Endothelial cell of umbilical vein (primary cell): ENCODE results near the gene LHPP. TPM values are rescaled to one million over a fixed set of nuclear protein-coding genes. Genes with fewer than 3 reads are reported as not detected.

Source experiments
- BruUV-seq: library from RNA; stranded (reverse); fragments of 400-500 nt; replicated peaks from 2 replicates; lab custom pipeline; 2021; lab: Mats Ljungman, UMichigan
- CTCF ChIA-PET: fragments of 300-600, 350-600 bp; sonication (Branson Sonifier 250); formaldehyde crosslinking; loops from one replicate; lab custom pipeline; 2021; ENCODE audit warnings: antibody characterized with exemption, inconsistent platforms; lab: Charles Lee
- POLR2A ChIA-PET: fragments of 300-600, 350-600 bp; sonication (Branson Sonifier 250); formaldehyde crosslinking; loops from one replicate; lab custom pipeline; 2021; ENCODE audit warnings: antibody characterized with exemption, inconsistent platforms; lab: Charles Lee
- DNase-seq: peaks from one replicate; pipeline ENCODE4 v3.0.0-alpha.2; 2011; ENCODE audit warnings: low read depth, low spot score
- FAIRE-seq: peaks from 2 replicates; lab custom pipeline; 2011; peaks lifted over from hg19 to GRCh38; lab: Jason Lieb, UNC
- H2AFZ ChIP-seq: 2 replicates; pipeline ENCODE4 v1.6.0; 2012; ENCODE audit warnings: low read depth, low read length, control low read depth, inconsistent platforms
- H3K27ac ChIP-seq: 2 replicates; pipeline ENCODE4 v1.5.1; 2011; ENCODE audit warnings: low read depth, mild to moderate bottlenecking, control low read depth, low read length, moderate library complexity; ENCODE audit not compliant: insufficient read depth
- H3K27me3 ChIP-seq, 2 experiments: 2 replicates each; pipeline versions ENCODE4 v1.6.0 to v1.6.1; 2011; ENCODE audit warnings: low read length in 2 of 2, mixed read lengths in 1 of 2; ENCODE audit not compliant: control insufficient read depth in 2 of 2, insufficient read depth in 2 of 2
- H3K36me3 ChIP-seq, 2 experiments: 2 replicates in 1 of 2; 3 replicates in 1 of 2; pipeline ENCODE4 v1.5.1; 2011; ENCODE audit warnings: low read length in 2 of 2, mild to moderate bottlenecking in 1 of 2, moderate library complexity in 1 of 2; ENCODE audit not compliant: control insufficient read depth in 2 of 2, insufficient read depth in 2 of 2; ENCODE audit errors: extremely low read depth in 1 of 2
- H3K4me1 ChIP-seq: 3 replicates; pipeline ENCODE4 v1.5.1; 2011; ENCODE audit warnings: mild to moderate bottlenecking, low read length; ENCODE audit not compliant: control insufficient read depth, insufficient read depth; ENCODE audit errors: extremely low read depth
- H3K4me2 ChIP-seq: 2 replicates; pipeline ENCODE4 v1.6.1; 2011; ENCODE audit warnings: low read length, control low read depth, mixed read lengths; ENCODE audit not compliant: insufficient read depth
- H3K4me3 ChIP-seq, 3 experiments: fragments of 200-600 bp in 1 of 3; sonication (generic), shearing (Covaris generic) in 1 of 3; replicated peaks in 1 of 3; 2 replicates each; pipeline ENCODE4 v1.5.1; 2011 to 2016; ENCODE audit warnings: control low read depth in 3 of 3, low read length in 3 of 3, mild to moderate bottlenecking in 2 of 3, inconsistent platforms in 1 of 3, low read depth in 1 of 3, moderate library complexity in 1 of 3; ENCODE audit not compliant: insufficient read depth in 1 of 3
- H3K79me2 ChIP-seq: 2 replicates; pipeline ENCODE4 v1.6.0; 2012; ENCODE audit warnings: low read length, inconsistent platforms; ENCODE audit not compliant: control insufficient read depth, insufficient read depth
- H3K9ac ChIP-seq: replicated peaks from 2 replicates; pipeline ENCODE3; 2011; ENCODE audit warnings: low read length, control low read depth; ENCODE audit not compliant: insufficient read depth; ENCODE audit errors: extremely low read depth
- H3K9me1 ChIP-seq: replicated peaks from 3 replicates; pipeline ENCODE4 v1.6.0; 2011; ENCODE audit warnings: mild to moderate bottlenecking, low read length; ENCODE audit not compliant: control insufficient read depth, insufficient read depth; ENCODE audit errors: extremely low read depth
- H3K9me3 ChIP-seq: replicated peaks from 2 replicates; pipeline ENCODE4 v1.5.1; 2012; ENCODE audit warnings: low read length, inconsistent platforms; ENCODE audit not compliant: control insufficient read depth, insufficient read depth
- H4K20me1 ChIP-seq: replicated peaks from 2 replicates; pipeline ENCODE3; 2011; ENCODE audit warnings: mild to moderate bottlenecking, low read length; ENCODE audit not compliant: control insufficient read depth, insufficient read depth; ENCODE audit errors: extremely low read depth
- EZH2 ChIP-seq: IDR thresholded peaks from 2 replicates; pipeline ENCODE4 v1.6.1; 2012; ENCODE audit warnings: borderline replicate concordance, low read depth, mild to moderate bottlenecking, moderate library complexity, low read length, inconsistent platforms; ENCODE audit not compliant: severe bottlenecking
- GATA2 ChIP-seq: IDR thresholded peaks from 2 replicates; pipeline ENCODE4 v1.7.0; 2011; ENCODE audit warnings: low read depth, mild to moderate bottlenecking, moderate library complexity, mixed read lengths, low read length; ENCODE audit not compliant: insufficient read length, insufficient read depth
- JUN ChIP-seq: IDR thresholded peaks from 2 replicates; pipeline ENCODE4 v1.6.1; 2011; ENCODE audit warnings: borderline replicate concordance, low read depth; ENCODE audit not compliant: insufficient read length, insufficient read depth
- MAX ChIP-seq: IDR thresholded peaks from 2 replicates; pipeline ENCODE4 v1.6.1; 2011; ENCODE audit not compliant: insufficient read depth, insufficient read length
- MYC ChIP-seq: IDR thresholded peaks from one replicate; pipeline ENCODE4 v1.6.1; 2011; ENCODE audit warnings: mild to moderate bottlenecking, low read depth, low read length
- POLR2A ChIP-seq: IDR thresholded peaks from 2 replicates; pipeline ENCODE4 v1.6.1; 2012; ENCODE audit warnings: low read depth, mild to moderate bottlenecking, control low read depth, low read length
- POLR2AphosphoS5 ChIP-seq: IDR thresholded peaks from 2 replicates; pipeline ENCODE4 v1.6.1; 2012; ENCODE audit warnings: low read depth, mild to moderate bottlenecking, control low read depth, low read length, moderate library complexity; ENCODE audit not compliant: insufficient read depth
- dilution Hi-C: fragments of 300-500 bp; cut with MboI; formaldehyde crosslinking; loops from one replicate; pipeline ENCODE4 v1.15.0; 2019; ENCODE audit warnings: low sequenced_read_pairs; ENCODE audit not compliant: extremely low pct_ligation_motif_present
- intact Hi-C: fragments of 100-400 bp; cut with micrococcal nuclease; formaldehyde crosslinking; loops from one replicate; pipeline ENCODE4 v1.10.0; 2022
- polyA plus RNA-seq, 4 experiments: library from polyadenylated mRNA; depleted of rRNA in 3 of 4; stranded (reverse) in 3 of 4; unstranded in 1 of 4; fragments of >200 nt; gene quantifications; 2 replicates each; pipeline versions ENCODE4 v1.2.1 to v1.2.3, GENCODE V29; 2011 to 2012; ENCODE audit warnings: missing spikeins in 1 of 4
- total RNA-seq: library from RNA; stranded (reverse); gene quantifications from 2 replicates; pipeline ENCODE4 v1.2.3, GENCODE V29; 2021
- TF ChIP-seq, protein P1 (sequence below), 2 donors: IDR thresholded peaks; 1 replicate in 1 of 2; 2 replicates in 1 of 2; pipeline ENCODE4 v1.5.1; 2011; ENCODE audit warnings: low read length in 2 of 2, mild to moderate bottlenecking in 2 of 2, moderate library complexity in 2 of 2, control low read depth in 1 of 2, inconsistent platforms in 1 of 2, low read depth in 1 of 2; ENCODE audit not compliant: insufficient read depth in 1 of 2; ENCODE audit errors: extremely low read depth in 1 of 2

LHPP gene
- total and polyA plus RNA-seq, 2 donors (not counting 3 experiments of a cell fraction or from before 2014, with no cell fraction given): 5.8 to 11.2 TPM

- dilution Hi-C loops (no loop called here), intact Hi-C loops (no loop called here)
Observed at GRCh38 chr10:124517461-124517860, 55.8 kb downstream of the LHPP start.

DNA sequence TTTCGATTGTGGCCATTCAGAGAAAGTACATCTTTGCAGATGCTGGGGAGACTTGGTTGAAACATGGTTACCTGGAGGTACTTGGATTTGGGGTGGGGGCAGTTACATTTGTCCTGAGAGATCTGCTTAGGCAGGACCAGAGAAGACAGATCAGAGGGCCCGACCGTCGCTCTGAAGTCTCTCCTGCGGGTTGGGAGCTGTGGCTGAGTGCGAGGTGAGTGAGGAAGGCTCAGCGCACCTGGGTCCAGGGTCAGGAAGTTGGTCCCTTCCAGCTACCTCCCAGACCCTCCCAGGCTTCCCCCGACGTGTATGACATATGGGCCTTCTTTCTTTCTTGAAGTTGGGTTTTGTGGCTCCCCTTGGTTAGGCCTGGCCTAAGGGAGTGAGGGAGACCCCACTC, 56.3 kb downstream of the LHPP start:
- H3K36me3 ChIP-seq: no peaks in the 10 kb centered on the region
- FAIRE-seq (no peak), DNase-seq (no peak)
- no peaks in the 10 kb centered on the region for H4K20me1 ChIP-seq
- CTCF ChIA-PET: no interaction called here
- no peak overlapping the region for H3K9ac ChIP-seq
- no peak overlapping the region for H3K4me3 ChIP-seq
- no peaks in the 10 kb centered on the region for H3K4me1 ChIP-seq
- intact Hi-C loops (no loop called here), dilution Hi-C loops (no loop called here)
- no TSS peak for BruUV-seq
- H3K9me1 ChIP-seq: no peaks in the 10 kb centered on the region
- no peak overlapping the region for H2AFZ ChIP-seq
- TF ChIP-seq MYC (no peak), GATA2 (no peak), MAX (no peak), JUN (no peak), EZH2 (no peak), POLR2A (no peak), POLR2AphosphoS5 (no peak)
- TF ChIP-seq, protein P1, sequence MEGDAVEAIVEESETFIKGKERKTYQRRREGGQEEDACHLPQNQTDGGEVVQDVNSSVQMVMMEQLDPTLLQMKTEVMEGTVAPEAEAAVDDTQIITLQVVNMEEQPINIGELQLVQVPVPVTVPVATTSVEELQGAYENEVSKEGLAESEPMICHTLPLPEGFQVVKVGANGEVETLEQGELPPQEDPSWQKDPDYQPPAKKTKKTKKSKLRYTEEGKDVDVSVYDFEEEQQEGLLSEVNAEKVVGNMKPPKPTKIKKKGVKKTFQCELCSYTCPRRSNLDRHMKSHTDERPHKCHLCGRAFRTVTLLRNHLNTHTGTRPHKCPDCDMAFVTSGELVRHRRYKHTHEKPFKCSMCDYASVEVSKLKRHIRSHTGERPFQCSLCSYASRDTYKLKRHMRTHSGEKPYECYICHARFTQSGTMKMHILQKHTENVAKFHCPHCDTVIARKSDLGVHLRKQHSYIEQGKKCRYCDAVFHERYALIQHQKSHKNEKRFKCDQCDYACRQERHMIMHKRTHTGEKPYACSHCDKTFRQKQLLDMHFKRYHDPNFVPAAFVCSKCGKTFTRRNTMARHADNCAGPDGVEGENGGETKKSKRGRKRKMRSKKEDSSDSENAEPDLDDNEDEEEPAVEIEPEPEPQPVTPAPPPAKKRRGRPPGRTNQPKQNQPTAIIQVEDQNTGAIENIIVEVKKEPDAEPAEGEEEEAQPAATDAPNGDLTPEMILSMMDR (IDR thresholded peaks at IDR 0.05; ENCODE audit: extremely low read depth in 1 of 2, insufficient read depth in 1 of 2, low read depth in 1 of 2, low read length in 2 of 2): no peak
- H3K27me3 ChIP-seq: no peaks in the 10 kb centered on the region
- no peaks in the 10 kb centered on the region for H3K9me3 ChIP-seq
- no peaks in the 10 kb centered on the region for H3K79me2 ChIP-seq
- POLR2A ChIA-PET: no interaction called here
- no peak overlapping the region for H3K4me2 ChIP-seq
- no peak overlapping the region for H3K27ac ChIP-seq

More at GRCh38 chr10:124517461-124517860, 55.8 kb downstream of the LHPP start:
- Histone ChIP-seq H2AFZ (no peak overlapping the region), H3K79me2 (no peaks in the 10 kb centered on the region), H3K4me2 (no peak overlapping the region), H3K4me3 (no peak overlapping the region), H3K27me3 (no peaks in the 10 kb centered on the region), H3K9me1 (no peaks in the 10 kb centered on the region), H3K9ac (no peak overlapping the region), H3K27ac (no peak overlapping the region), H3K9me3 (no peaks in the 10 kb centered on the region), H4K20me1 (no peaks in the 10 kb centered on the region), H3K4me1 (no peaks in the 10 kb centered on the region), H3K36me3 (no peaks in the 10 kb centered on the region)
- FAIRE-seq: no peak
- no peak for DNase-seq
- CTCF ChIA-PET: no interaction called here
- no peak for TF ChIP-seq MAX
- no TSS peak for BruUV-seq
- POLR2A ChIA-PET: no interaction called here
